Hematopoietic multipotent progenitor cell treated with erythropoietin and hydrocortisone succinate and interleukin-3 and kit ligand, for 15 days (in vitro differentiated cells): ENCODE measurements around the gene WDHD1.
A peak's percentile ranks its signal among the peaks of the same experiment; 100 is the strongest.
"Not testable (repeated sequence)": the region's sequence is repeated elsewhere in the genome, so short reads cannot be mapped to it uniquely, and the experiment has no call there.

Experiments
- DNase-seq: peaks from one replicate; pipeline ENCODE4 v3.0.0-alpha.2; 2015; ENCODE audit warnings: low spot score

WDHD1 gene

GRCh38 chr14:54908973-54909372, 117.9 kb downstream of the WDHD1 start:
- DNase-seq: not testable (repeated sequence)

DNA sequence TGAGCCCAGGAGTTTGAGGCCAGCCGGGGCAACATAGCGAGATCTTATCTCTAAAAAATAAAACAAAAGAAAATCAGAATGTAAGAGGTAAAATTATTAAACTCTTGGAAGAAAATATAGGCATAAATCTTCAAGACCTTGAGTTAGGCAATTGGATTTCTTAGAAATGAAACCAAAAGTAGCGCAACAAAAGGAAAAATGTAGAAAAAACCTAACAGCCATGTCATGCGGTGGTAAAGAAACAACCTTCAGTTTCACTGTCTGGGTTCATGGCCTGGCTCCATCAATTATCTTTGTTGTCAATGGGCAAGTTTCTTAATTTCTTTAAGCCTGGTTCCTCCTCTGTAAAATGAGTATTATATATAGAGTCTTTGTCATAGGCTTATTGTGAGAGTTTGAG, 118.7 kb downstream of the WDHD1 start:
- no peak for DNase-seq

DNA sequence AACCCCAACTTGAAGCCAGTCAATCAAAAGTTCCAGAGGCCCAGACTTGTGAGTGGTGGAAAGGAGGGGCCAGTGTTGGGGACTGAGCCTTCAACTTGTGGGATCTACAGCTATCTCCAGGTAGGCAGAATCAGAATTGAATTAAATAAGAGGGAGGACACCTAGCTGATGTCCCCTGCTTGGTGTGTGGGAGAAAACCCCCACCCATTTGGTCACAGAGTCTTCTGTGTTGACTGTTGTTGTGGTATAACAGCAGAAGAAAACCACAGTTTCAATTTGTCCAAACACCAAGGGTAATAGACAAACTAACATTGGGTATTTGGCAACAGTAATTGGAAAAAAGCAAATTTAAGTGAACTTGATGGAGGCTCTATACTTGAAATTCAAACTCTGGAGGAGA, 120.8 kb downstream of the WDHD1 start:
- no peak for DNase-seq

DNA sequence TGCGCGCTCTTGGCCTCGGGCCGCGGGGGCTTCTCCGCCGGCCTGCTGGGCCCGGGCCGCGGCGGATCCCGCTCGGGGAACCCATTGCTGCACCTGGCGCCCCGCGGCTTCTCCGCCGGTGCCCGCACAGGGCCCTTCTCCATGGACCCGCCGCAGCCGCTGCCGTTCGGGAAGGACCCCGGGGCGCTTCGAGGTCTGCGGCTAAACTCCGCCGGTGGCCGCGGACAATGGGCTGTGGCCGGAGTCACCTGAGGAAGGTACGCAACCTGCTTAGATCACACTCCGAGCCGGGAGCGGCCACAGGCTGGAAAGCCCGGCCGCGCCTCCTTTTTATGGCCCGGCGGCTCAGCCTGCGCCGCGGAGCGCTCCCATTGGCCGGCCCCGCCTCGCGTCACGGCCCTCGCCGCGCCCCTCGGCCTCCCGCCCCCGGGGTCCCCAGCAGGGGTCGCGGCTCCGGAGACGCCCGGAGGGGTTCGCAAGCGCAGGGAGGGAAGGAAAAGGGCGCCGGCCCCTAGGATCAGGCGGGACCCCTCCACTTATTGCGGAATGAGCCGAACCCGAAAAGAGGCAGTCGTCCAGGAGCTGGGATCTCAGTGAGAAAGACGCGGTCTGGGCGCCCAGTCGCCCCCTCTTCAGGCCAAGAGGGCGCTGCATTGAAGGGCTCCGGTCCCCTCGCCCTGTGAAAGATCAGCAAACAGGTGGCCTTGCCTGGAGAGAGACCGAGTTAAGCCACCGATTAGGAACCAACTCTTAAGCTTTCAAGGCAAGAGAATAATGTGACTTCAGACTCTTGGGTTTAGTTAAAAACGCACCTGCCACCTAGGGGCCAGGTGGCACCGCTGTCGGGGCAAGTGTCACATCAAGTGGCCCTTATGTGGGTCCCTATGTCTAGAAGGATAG, 124.1 kb downstream of the WDHD1 start, which contains the start of gene GCH1:
Gene GCH1 (minus strand): TSS at position 306 of the 900 bp plus-strand sequence. CDS start 163 bp downstream, at position 143.
- DNase-seq: peak; percentile 70

- peak; percentile 65 for DNase-seq
These were observed 124.8 kb downstream of the WDHD1 start for GRCh38 chr14:54902143-54902520.

- DNase-seq: no peak
These were observed 125.3 kb downstream of the WDHD1 start for GRCh38 chr14:54901380-54902142.

GRCh38 chr14:54899573-54899972, 127.3 kb downstream of the WDHD1 start:
- no peak for DNase-seq

- DNase-seq: not testable (repeated sequence)
These were observed 128.9 kb downstream of the WDHD1 start for GRCh38 chr14:54897809-54898555.

GRCh38 chr14:54895683-54896082, 131.2 kb downstream of the WDHD1 start:
- no peak for DNase-seq

DNA sequence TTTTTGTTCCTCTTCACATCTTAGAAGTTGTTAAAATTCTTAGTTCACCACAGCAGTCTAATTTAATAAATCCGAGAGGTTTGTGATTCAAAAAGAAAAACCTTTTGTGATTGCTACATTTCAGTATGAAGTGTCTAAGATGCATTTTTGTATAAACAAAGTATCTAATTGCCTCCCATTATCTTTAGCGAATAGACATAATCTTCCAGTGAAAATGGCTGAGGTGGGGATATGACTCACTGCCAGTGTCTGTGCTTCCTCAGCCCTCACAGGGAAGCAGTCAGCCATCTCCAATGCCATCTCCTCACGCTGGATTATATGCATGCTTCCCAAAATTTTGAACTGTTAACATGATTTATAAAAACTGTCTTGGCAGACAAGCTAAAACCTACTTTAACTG, 131.9 kb downstream of the WDHD1 start:
- no peak for DNase-seq

- DNase-seq: peak; percentile 57
These were observed 133.6 kb downstream of the WDHD1 start for GRCh38 chr14:54893151-54893760.

GRCh38 chr14:54891471-54892245, 135.2 kb downstream of the WDHD1 start:
- no peak for DNase-seq

DNA sequence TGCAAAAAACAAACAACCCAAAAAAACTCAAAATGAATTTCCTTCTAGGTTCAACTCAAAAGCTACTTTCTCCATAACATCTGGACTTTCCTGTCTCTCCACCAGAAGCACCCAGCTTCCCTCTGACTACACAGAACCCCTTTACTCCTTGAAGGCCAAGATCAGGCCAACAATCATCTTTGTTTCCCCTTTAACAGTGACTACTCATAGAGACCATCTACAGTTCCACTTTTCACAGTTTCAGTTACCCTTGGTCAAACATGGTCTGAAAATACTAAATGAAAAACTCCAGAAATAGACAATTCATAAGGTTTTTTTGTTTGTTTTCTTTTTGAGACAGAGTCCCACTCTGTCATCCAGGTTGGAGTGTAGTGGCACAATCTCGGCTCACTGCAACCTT, 136.1 kb downstream of the WDHD1 start:
- no peak for DNase-seq

GRCh38 chr14:54889919-54890318, 137.0 kb downstream of the WDHD1 start:
- no peak for DNase-seq
